Small intestine (tissue), 7 donors: ENCODE measurements around the gene GPR15LG. TPM values are rescaled to one million over a fixed set of nuclear protein-coding genes. Genes with fewer than 3 reads are reported as not detected.

Source experiments
- DNase-seq, 2 donors: peaks; one replicate each; pipeline versions ENCODE4 v3.0.0 to v3.0.0-alpha.2; 2013
- FAIRE-seq: peaks from 2 replicates; lab custom pipeline; 2012; peaks lifted over from hg19 to GRCh38; lab: Jason Lieb, UNC
- H3K27ac ChIP-seq, 3 donors: one replicate each; pipeline ENCODE4 v1.5.1; 2013; ENCODE audit warnings: low read length in 2 of 3, mild to moderate bottlenecking in 2 of 3, control low read depth in 1 of 3, inconsistent platforms in 1 of 3, low read depth in 1 of 3, moderate library complexity in 1 of 3
- H3K27me3 ChIP-seq, 3 donors: one replicate each; pipeline ENCODE4 v1.6.1; 2013; ENCODE audit warnings: low read length in 3 of 3, inconsistent platforms in 1 of 3; ENCODE audit not compliant: control insufficient read depth in 3 of 3, insufficient read depth in 3 of 3
- H3K36me3 ChIP-seq, 3 donors: one replicate each; pipeline ENCODE4 v1.6.1; 2013; ENCODE audit warnings: low read length in 3 of 3, inconsistent platforms in 1 of 3, low read depth in 1 of 3, mild to moderate bottlenecking in 1 of 3, moderate library complexity in 1 of 3; ENCODE audit not compliant: control insufficient read depth in 3 of 3, insufficient read depth in 2 of 3
- H3K4me1 ChIP-seq, 3 donors: one replicate each; pipeline ENCODE4 v1.6.1; 2013; ENCODE audit warnings: low read length in 2 of 3, inconsistent platforms in 1 of 3, low read depth in 1 of 3, mild to moderate bottlenecking in 1 of 3, moderate library complexity in 1 of 3; ENCODE audit not compliant: control insufficient read depth in 3 of 3, insufficient read depth in 2 of 3
- H3K4me3 ChIP-seq, 3 donors: one replicate each; pipeline ENCODE4 v1.5.1; 2013; ENCODE audit warnings: low read length in 3 of 3, control low read depth in 1 of 3, inconsistent platforms in 1 of 3, low read depth in 1 of 3, mild to moderate bottlenecking in 1 of 3, moderate library complexity in 1 of 3
- H3K9me3 ChIP-seq, 2 donors: one replicate each; pipeline ENCODE4 v1.6.1; 2013; ENCODE audit warnings: low read depth in 1 of 2, low read length in 1 of 2; ENCODE audit not compliant: control insufficient read depth in 2 of 2, insufficient read depth in 1 of 2
- WGBS, 3 donors: extraction: QIAGEN DNeasy Blood & Tissue Kit; methylation state at CpG; one replicate each; pipeline ENCODE4 v1.1.7; 2013; 5-methylcytosine and 5-hydroxymethylcytosine counted together
- polyA plus RNA-seq, 4 donors: library from polyadenylated mRNA; stranded (reverse) in 3 of 4; unstranded in 1 of 4; fragments of 200-250 nt in 3 of 4; fragments of 120-200 nt in 1 of 4; gene quantifications; one replicate each; pipeline versions ENCODE4 v1.2.1 to v1.2.3, GENCODE V29; 2013
- donor health status: healthy with polysubstance abuse.
- donor health status: control.
- donor health status: control.
- donor health status: Bipolar disorder and iron deficiency.
- donor health status: healthy.

GPR15LG gene
- polyA plus RNA-seq, 4 donors: 48.6 TPM; not detected in 3

DNA sequence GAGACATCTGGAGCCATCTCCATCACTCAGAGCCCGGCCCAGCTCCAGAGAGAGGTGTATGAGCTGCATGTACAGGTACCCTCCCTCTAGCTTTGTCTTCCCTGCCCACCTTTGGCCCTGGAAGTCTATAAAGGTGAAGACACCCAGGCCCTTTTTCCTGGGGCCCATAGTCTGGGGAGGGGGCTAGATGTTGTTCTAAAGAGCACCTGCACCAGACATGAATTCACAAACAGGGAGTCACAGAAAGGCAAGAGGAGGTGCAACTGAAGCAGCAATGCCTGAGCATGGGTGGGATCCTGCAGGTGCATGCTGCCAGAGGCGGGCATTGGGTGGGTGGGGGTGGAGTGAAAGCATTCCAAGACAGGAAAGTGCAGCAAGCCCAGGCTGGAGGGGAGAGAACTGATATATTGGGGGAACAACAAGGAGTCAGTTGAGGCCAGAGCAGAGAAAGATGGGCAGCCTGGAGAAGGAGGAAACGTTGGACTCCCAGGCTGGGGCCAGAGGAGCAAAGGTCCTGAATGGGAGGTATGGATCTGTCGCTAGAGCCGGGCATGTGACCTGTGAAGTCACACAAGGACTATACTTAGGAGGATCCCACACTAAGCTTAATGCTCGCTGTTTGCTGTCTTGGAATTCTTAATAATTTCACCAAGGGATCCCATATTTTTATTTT is 32.4 kb downstream of the GPR15LG start:
- no peak for FAIRE-seq
- 27 to 55% (median 40%) methylated on average over 6 of the region's 6 CpGs for WGBS, 3 donors

DNA sequence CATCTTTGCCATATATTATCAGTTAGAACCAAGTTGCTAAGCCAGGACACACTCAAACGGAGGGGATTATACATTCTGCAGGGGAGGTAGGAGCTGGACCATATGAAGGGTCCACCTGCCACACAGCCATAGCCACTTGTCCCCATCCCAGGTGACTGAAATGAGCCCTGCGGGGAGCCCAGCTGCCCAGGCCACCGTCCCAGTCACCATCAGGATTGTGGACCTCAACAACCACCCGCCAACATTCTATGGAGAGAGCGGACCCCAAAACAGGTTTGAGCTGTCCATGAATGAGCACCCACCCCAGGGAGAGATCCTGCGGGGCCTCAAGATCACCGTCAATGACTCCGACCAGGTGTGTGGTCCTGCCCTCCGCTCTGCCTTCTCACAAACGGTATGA is 34.4 kb downstream of the GPR15LG start:
- WGBS, 3 donors: 86 to 89% (median 88%) methylated on average over 10 of the region's 10 CpGs
- no peak overlapping the region for H3K4me3 ChIP-seq
- no peaks in the 10 kb centered on the region for H3K9me3 ChIP-seq
- no peaks in the 10 kb centered on the region for H3K4me1 ChIP-seq
- H3K36me3 ChIP-seq: no peaks in the 10 kb centered on the region
- FAIRE-seq (no peak), DNase-seq (no peak)
- H3K27ac ChIP-seq: no peak overlapping the region
- peaks cover 0 to 2% (median 0%) of the 10 kb centered on the region in 3 donors for H3K27me3 ChIP-seq

More for the DNA sequence above, 32.4 kb downstream of the GPR15LG start:
- no peak overlapping the region for H3K27ac ChIP-seq
- DNase-seq: peak; percentile 29 to 54
- peaks cover 0 to 12% (median 0%) of the 10 kb centered on the region in 3 donors for H3K4me1 ChIP-seq
- H3K4me3 ChIP-seq: no peak overlapping the region
- no peaks in the 10 kb centered on the region for H3K36me3 ChIP-seq
- H3K9me3 ChIP-seq: no peaks in the 10 kb centered on the region
- peaks cover 0 to 2% (median 0%) of the 10 kb centered on the region in 3 donors for H3K27me3 ChIP-seq

DNA sequence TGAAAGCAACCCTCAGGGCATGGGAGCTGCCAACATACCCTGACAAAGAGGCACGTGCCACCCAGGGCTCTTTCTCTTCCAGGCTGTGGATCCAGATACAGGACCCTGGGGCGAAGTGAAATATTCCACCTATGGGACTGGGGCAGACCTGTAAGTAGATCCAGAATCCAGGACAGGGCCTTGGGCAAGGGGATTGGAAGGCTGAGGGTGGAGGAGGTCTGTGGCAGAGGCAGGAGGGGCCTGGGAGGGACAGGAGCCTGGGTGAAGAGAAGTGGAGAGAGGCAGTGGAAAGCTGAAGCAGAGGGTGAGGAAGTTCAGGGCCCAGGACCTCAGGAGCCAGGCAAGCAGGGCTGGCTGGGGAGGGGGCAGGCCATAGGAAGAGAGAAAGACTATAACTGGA is 38.0 kb downstream of the GPR15LG start:
- H3K27ac ChIP-seq: no peak overlapping the region
- no peaks in the 10 kb centered on the region for H3K9me3 ChIP-seq
- 67 to 85% (median 71%) methylated on average over 2 of the region's 2 CpGs for WGBS, 3 donors
- no peak overlapping the region for H3K4me3 ChIP-seq
- H3K27me3 ChIP-seq: peaks cover 0 to 7% (median 0%) of the 10 kb centered on the region in 3 donors
- no peak for DNase-seq
- no peaks in the 10 kb centered on the region for H3K4me1 ChIP-seq
- FAIRE-seq: no peak
- H3K36me3 ChIP-seq: no peaks in the 10 kb centered on the region

DNA sequence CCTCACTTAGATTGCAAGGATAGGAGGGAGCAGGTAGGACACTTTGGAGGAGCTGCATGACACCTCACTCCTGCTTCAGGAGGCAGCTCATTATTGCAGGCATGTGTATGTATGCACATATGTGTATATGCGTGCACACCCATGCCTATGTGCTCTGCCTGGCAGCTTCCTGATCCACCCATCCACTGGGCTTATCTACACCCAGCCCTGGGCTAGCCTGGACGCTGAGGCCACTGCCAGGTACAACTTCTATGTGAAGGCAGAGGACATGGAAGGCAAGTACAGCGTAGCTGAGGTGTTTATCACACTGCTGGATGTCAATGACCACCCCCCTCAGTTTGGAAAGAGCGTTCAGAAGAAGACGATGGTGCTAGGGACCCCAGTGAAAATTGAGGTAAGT is 38.4 kb downstream of the GPR15LG start:
- Histone ChIP-seq H3K27me3 (peaks cover 0 to 5% (median 0%) of the 10 kb centered on the region in 3 donors), H3K36me3 (no peaks in the 10 kb centered on the region), H3K9me3 (no peaks in the 10 kb centered on the region), H3K27ac (no peak overlapping the region), H3K4me3 (no peak overlapping the region), H3K4me1 (no peaks in the 10 kb centered on the region)
- DNase-seq (no peak), FAIRE-seq (no peak)
- 65 to 72% (median 66%) methylated on average over 5 of the region's 5 CpGs for WGBS, 3 donors

DNA sequence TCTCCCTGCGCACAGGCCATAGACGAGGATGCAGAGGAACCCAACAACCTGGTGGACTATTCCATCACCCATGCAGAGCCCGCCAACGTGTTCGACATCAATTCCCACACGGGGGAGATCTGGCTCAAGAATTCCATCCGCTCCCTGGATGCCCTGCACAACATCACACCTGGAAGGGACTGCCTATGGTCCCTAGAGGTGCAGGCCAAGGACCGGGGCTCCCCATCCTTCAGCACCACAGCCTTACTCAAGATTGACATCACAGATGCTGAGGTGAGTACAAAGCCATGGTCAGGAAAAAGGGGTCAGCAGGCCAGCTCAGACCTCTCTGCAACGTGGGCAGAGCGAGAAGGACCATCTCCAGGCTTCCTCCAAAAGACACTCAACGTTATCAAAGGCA is 39.5 kb downstream of the GPR15LG start:
- Histone ChIP-seq H3K27me3 (peaks cover 0 to 5% (median 0%) of the 10 kb centered on the region in 3 donors), H3K4me3 (no peak overlapping the region), H3K27ac (no peak overlapping the region), H3K9me3 (no peaks in the 10 kb centered on the region), H3K36me3 (no peaks in the 10 kb centered on the region), H3K4me1 (no peaks in the 10 kb centered on the region)
- DNase-seq (no peak), FAIRE-seq (no peak)
- WGBS, 3 donors: 83 to 89% (median 88%) methylated on average over 11 of the region's 11 CpGs

DNA sequence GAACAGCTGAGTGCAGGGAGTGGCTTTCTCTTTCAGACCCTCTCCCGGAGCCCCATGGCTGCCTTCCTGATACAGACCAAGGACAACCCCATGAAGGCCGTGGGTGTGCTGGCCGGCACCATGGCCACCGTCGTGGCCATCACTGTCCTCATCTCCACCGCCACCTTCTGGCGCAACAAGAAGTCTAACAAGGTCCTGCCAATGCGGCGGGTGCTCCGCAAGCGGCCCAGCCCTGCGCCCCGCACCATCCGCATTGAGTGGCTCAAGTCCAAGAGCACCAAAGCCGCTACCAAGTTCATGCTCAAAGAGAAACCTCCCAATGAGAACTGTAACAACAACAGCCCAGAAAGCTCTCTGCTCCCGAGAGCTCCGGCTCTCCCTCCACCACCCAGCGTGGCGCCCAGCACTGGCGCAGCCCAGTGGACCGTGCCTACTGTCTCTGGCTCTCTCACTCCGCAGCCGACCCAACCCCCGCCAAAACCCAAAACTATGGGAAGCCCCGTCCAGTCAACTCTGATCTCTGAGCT is 40.5 kb downstream of the GPR15LG start:
- H3K36me3 ChIP-seq: no peaks in the 10 kb centered on the region
- no peak overlapping the region for H3K4me3 ChIP-seq
- 72 to 87% (median 72%) methylated on average over 24 to 25 of the region's 25 CpGs for WGBS, 3 donors
- no peak overlapping the region for H3K27ac ChIP-seq
- no peaks in the 10 kb centered on the region for H3K4me1 ChIP-seq
- FAIRE-seq (no peak), DNase-seq (no peak)
- H3K9me3 ChIP-seq: no peaks in the 10 kb centered on the region
- peaks cover 0 to 5% (median 0%) of the 10 kb centered on the region in 3 donors for H3K27me3 ChIP-seq

DNA sequence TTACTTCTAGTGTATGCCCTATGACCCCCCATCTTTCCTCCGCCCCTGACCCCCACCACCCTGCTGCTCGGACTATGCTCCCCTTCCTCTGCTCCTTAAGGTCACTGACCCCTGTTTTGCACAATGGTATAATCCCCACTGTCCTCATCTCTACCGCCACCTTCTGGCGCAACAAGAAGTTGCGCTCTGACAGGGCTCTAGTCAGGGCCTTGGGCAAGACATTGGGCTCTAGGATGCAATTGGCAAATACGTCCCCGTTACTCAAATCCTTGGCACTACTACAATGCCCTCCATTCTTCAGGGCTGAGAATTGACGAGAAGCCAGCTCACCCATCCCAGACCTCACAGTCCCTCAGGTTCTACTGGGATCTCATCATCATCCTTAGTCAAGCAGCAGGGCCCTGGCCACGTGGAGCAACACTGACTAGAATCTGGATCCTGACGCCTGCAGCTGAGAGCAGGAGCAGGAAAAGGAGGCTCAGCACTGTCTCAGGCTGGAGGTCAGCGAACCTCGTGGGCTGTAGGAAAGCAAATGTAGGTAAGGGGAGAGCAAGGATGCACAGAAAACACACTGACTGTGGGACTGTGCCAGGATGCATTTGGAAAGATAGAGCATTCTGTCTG is 41.1 kb downstream of the GPR15LG start:
- WGBS, 3 donors: 46 to 62% (median 48%) methylated on average over 12 of the region's 12 CpGs
- Histone ChIP-seq H3K27me3 (peaks cover 0 to 5% (median 0%) of the 10 kb centered on the region in 3 donors), H3K36me3 (no peaks in the 10 kb centered on the region), H3K27ac (no peak overlapping the region), H3K4me3 (no peak overlapping the region), H3K9me3 (no peaks in the 10 kb centered on the region), H3K4me1 (no peaks in the 10 kb centered on the region)
- FAIRE-seq: no peak
- peak; percentile 15 to 32 for DNase-seq

DNA sequence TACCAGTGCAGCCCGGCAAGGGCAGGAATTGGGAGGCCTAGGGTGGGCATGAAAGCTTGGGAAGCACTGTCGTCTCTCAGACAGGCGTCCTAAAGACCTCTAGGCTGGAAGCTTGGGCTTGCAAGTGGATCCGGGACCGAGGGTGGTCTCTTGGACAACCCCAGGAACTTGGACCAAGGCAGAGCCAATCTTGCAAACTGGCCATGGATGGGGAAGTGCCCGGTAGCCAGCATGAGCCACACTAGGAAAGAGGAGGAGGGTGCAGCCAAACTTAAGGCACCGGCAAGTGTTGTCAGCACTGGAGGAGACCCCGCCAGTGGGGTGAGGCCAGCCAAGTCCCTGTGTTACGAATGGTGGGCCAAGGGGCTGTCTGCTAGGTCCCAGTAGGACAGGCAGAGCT is 43.2 kb downstream of the GPR15LG start:
- H3K9me3 ChIP-seq: no peaks in the 10 kb centered on the region
- DNase-seq (no peak), FAIRE-seq (no peak)
- H3K27ac ChIP-seq: no peak overlapping the region
- no peaks in the 10 kb centered on the region for H3K4me1 ChIP-seq
- WGBS, 3 donors: 86 to 88% (median 87%) methylated on average over 9 of the region's 9 CpGs
- no peaks in the 10 kb centered on the region for H3K36me3 ChIP-seq
- peaks cover 0 to 5% (median 0%) of the 10 kb centered on the region in 3 donors for H3K27me3 ChIP-seq
- H3K4me3 ChIP-seq: no peak overlapping the region
